CD4-positive, alpha-beta T cell treated with Interleukin-10 for 1 hour (primary cell): ENCODE results near the gene GATAD2A.
"Not testable (repeated sequence)": the region's sequence is repeated elsewhere in the genome, so short reads cannot be mapped to it uniquely, and the experiment has no call there.

Experiments used
- DNase-seq: peaks from one replicate; pipeline ENCODE4 v3.0.0-alpha.2; 2020

GATAD2A gene

GRCh38 chr19:19447536-19448237 lies 42.2 kb downstream of the GATAD2A start:
- peak; percentile 55 for DNase-seq

- no peak for DNase-seq
These were observed 42.7 kb downstream of the GATAD2A start for GRCh38 chr19:19448238-19448544.

DNA sequence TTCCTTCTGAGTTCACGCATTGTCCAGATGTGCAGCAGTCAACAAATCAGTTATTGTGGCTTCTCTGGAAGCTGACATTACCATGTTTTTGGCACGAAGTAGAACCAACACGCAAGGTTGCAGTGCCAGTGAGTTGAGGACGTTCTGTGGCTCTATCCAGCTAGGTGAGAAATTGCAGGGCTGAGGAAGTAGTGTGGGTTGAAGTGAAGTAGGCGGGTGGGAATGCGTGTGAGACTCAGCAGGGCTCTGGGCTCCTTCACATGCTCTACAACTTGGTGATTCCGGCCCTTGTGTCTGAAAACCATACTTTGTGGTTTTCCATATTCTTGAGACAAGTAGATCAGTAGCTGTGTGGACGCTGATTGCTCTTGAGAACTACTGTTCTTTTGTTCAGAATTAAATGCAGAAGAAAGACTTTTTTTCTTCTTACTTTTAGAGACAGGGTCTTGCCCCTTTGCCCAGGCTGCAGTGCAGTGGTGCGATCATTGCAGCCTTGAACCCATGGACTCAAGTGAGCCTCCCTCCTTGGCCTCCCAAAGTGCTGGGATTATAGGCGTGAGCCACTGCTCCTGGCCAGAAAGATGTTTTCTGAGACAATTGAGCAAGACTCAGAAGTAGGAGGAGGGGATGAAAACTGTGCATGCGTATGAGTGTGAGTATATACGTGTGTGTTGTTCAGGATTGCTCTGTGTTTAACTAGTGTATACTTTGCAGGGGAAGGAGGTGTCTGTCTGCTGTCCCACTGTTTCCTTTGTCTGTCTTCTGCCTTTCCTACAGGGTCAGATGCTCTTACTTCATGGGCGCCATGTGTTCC lies 46.2 kb downstream of the GATAD2A start:
- DNase-seq: peak; percentile 47

- peak; percentile 24 for DNase-seq
These were observed 47.0 kb downstream of the GATAD2A start for GRCh38 chr19:19452243-19453124.

DNA sequence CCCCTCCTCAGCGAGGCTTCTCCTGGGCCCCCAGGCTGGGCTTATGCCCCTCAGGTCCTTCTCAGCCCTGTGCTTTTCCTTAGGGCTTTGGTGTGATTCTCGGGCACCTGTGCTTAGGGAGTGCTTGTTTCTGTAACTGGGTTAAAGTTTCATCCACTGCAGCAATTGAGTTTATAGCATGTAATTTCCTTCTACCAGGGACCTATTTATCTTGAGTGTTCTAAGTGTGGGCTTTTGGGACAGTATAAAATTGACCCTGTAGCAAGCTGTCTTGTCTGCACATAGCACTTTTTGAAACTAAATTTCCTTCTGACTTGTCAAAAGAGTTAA lies 47.6 kb downstream of the GATAD2A start:
- no peak for DNase-seq

DNA sequence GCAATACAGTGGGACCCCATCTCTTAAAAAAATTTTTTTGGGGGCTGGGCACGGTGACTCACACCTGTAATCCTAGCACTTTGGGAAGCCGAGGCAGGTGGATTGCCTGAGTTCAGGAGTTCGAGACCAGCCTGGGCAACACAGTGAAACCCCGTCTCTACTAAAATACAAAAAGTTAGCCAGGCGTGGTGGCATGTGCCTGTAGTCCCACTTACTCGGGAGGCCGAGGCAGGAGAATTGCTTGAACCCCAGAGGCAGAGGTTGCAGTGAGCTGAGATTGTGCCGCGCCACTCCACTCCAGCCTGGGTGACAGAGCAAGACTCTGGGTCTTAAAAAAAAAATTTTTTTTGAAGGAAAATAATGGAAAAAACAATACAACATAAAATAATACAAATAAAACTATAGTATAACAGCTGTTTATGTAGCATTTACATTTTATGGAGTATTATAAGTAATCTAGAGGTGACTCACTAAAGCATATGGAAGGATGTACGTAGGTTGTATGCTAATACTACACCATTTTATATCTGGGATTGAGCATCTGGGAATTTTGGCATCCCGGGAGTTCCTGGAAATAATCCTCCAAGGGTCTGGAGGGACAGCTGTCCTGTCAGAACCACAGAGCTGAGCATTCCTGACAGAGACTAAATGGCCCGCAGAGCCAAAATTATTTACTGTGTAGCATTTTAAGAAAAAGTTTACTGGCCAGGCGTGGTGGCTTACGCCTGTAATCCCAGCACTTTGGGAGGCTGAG lies 49.9 kb downstream of the GATAD2A start:
- not testable (repeated sequence) for DNase-seq

DNA sequence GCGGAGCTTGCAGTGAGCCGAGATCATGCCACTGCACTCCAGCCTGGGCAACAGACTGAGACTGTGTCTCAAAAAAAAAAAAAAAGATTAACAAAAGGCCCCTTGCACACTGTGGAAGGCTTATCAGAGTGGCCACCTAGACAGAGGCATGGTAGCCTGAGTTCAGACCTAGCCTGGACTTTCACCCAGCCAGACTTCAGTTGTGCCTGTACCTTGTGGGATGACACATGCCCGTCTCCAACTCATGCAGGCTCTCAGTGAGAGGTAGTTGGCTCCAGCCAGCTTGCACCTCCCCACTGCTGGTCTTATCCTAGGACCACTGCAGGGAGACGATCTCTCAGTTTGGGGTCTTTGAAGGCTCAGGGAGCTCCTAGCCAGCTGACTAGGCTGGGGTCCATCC lies 52.2 kb downstream of the GATAD2A start:
- DNase-seq: no peak

- no peak for DNase-seq
These were observed 52.8 kb downstream of the GATAD2A start for GRCh38 chr19:19458110-19458816.

- peak; percentile 43 for DNase-seq
These were observed 53.6 kb downstream of the GATAD2A start for GRCh38 chr19:19459073-19459472.

GRCh38 chr19:19459707-19460251 lies 54.3 kb downstream of the GATAD2A start:
- peak; percentile 76 for DNase-seq

DNA sequence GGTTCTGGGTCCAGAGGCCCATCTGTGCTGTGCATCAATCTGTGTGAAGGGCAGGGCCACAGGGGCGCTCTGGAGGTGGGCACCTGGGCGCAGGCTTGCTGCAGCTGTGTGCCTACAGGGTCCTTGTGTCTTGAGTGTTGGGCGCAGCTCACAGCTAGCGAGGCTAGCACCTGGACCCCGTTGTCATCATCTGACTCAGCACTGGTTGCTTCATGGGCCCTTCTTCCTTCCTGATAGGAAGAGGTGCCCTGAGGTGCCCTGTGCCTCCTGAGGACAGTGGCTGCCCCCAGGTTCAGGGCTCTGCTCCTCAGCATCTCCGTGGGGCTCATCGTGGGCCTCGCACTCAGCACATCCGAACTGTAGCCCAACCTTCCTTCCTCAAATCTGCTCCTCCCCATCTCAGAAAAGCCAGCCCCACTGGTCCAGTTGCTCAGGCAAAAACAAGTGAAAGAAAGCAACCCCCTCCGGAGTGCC lies 54.8 kb downstream of the GATAD2A start:
- peak; percentile 39 for DNase-seq

- peak; percentile 64 for DNase-seq
These were observed 55.3 kb downstream of the GATAD2A start for GRCh38 chr19:19460761-19461265.

DNA sequence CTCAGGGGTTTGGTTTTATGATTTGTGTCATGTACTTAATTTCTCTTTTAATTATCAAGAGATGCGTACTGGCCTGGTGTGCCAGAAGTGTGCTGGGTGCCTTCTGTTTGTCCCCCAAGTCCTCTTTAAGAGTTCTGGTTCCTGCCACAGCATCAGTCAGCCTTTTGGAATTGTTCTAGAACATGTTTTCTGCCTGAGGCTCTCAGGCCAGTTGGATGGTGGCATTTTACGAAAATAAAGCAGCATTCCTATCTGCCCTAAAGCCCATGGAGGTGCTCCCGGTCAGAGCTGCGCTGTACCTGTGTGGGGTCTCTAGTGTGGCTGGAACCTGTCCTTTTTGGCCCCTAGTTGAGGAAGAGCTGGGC lies 55.8 kb downstream of the GATAD2A start:
- DNase-seq: no peak

GRCh38 chr19:19461671-19462622 lies 56.5 kb downstream of the GATAD2A start:
- DNase-seq: peak; percentile 48

DNA sequence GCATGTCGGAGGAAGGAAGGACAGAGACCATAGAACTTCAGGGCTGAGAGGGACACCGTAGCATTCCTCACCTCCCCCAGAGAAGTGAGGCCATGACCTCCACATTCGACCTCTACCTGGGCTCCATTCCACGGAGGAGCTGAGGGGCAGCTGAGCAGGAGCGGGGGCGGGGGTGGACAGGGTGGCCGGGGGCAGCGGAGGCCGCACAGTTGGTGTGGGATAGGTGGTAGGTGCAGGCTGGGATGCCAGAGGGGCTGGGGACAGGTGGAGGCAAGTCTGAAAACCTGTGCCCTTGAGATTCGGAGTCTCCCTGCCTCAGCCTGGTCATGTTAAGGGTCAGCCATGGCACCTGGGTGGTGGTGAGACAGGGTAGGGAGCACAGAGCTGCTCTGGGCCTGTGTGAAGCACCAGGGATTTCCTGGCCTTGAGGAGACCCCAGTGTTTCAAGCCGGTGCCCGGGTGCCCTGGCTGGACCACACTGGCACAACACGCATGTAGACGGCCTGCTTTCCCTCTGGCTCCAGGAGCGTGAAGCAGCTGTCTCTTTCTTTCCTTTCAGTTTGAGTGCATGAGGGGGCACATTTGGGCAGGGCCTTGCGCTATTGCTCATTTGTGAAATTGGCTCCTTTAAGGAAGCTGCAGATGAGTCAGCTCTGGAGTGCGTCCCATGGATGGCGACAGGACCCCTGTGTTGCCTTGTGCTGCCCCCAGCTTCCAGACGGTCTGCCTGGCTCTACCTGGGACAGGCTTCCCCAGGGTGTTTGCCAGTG lies 58.1 kb downstream of the GATAD2A start:
- no peak for DNase-seq

DNA sequence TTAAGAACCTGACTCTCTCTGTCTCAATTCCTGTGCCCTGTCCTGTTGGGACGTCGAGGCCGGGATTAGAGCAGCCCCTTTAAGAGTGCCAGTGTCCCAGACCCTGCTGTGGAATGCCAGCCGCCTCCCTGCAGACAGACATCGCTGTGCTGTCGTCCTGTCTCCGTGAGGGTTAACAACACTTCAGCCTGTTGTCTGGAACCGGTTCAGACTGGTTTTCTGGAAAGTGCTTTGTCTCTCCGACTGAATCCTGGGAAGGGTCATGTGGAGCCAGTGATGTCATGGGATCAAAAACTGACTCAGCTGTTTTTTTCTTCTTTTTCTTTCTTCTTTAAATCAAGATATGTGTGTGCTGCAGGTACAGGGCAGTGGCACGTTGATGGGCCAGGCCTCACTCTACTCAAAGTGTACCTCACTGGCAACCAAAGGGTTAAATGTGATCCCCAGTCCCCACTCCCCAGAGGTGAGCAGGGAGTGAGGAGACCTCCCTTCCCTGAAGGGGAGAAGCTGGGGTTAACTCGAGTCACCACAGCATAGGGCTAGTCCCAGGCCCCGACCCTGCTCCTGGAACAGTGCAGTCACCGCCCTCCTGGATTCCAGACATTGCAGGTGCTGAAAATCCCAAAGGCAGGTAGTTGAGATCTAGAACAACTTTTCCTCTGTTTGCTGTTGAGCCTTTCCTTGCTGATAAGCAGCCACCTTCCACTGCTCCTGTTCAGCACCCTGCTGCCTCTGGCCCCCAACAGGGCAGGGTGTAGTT lies 59.0 kb downstream of the GATAD2A start:
- DNase-seq: no peak

GRCh38 chr19:19465436-19466070 lies 60.1 kb downstream of the GATAD2A start:
- no peak for DNase-seq

GRCh38 chr19:19466201-19466600 lies 60.7 kb downstream of the GATAD2A start:
- DNase-seq: no peak
